ENCODE measurements around the gene MRPL53. TPM values are rescaled to one million over a fixed set of nuclear protein-coding genes. Genes with fewer than 3 reads are reported as not detected.

The MRPL53 gene
- total and polyA plus RNA-seq, 2 of the 13 experiments (the other 11 are each of a cell fraction or from before 2014, with no cell fraction given) = 34.3 to 51.9 TPM

DNA sequence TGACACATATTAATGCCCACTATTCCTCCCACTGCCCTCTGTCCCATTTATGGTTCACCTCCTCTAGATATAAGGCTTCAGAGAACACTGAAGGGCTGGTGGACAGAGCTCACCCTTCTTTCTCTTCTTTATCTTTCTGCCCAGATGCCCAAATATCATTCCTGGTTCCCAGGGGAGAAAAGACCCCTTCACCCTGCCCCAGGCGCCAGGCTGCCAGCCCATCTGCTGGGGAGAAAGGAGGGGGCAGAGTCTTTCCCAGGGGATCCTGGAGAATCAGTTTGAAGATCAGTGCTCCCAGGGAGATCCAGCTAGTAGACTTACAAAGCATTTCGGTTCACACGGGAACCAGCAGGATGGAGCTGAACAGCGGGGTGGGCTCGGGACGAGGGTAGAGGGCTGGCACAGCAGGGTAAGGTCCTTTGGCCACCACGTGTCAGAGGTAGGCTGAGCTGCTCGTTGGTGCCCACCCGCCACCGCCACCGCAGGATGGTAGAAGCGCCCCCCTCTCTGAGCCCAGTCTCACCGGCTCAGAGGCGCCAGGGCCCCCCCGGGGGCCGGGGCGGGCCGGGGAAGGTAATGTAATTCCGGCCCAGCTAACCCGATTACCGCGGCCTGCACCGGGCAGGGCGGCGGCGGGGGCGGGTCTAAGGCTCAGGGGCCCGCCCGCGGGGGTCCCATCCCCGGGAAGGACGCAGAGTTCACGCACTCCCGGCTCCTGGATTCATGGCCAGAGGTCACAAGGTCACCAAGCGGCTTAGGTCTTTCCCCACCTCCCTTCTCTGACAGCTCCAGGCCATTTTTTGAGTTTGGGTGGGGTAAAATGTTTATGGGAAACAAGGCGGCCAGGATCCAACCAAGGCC lies 40.5 kb upstream of the MRPL53 start (continued):
- TF ChIP-seq SNAPC5 (CRISPR knock-in tag; IDR thresholded peaks at IDR 0.05; ENCODE audit: borderline replicate concordance) (peak; percentile 60; the same call in 1 of the 2 replicates), ZNF83 (CRISPR knock-in tag; IDR thresholded peaks at IDR 0.05; ENCODE audit: borderline replicate concordance) (no peak), ZBTB8A (CRISPR knock-in tag; IDR thresholded peaks at IDR 0.05; ENCODE audit: borderline replicate concordance, low read depth) (no peak), BORCS8-MEF2B (CRISPR knock-in tag; IDR thresholded peaks at IDR 0.05) (no peak), ESRRA (CRISPR knock-in tag; IDR thresholded peaks at IDR 0.05; ENCODE audit: low read depth) (no peak), SRSF9 (IDR thresholded peaks at IDR 0.05; ENCODE audit: borderline replicate concordance, insufficient read depth, low read depth, low read length, poor library complexity, severe bottlenecking) (no peak), CAMTA2 (CRISPR knock-in tag; IDR thresholded peaks at IDR 0.05; ENCODE audit: borderline replicate concordance) (no peak), GPN1 (CRISPR knock-in tag; IDR thresholded peaks at IDR 0.05; ENCODE audit: borderline replicate concordance) (no peak), ZNF101 (CRISPR knock-in tag; IDR thresholded peaks at IDR 0.05; ENCODE audit: borderline replicate concordance, low read depth) (no peak), ZNF383 (CRISPR knock-in tag; IDR thresholded peaks at IDR 0.05; ENCODE audit: borderline replicate concordance) (no peak), FIP1L1 (IDR thresholded peaks at IDR 0.05; ENCODE audit: borderline replicate concordance, insufficient read depth, low read depth, low read length) (no peak), ATF6 (CRISPR knock-in tag; conservative IDR thresholded peaks at IDR 0.05) (no peak), MTF2 (CRISPR knock-in tag; IDR thresholded peaks at IDR 0.05; ENCODE audit: borderline replicate concordance) (0 out of 2 replicates have a peak, but pooled peaks have one; percentile 18), TMF1 (CRISPR knock-in tag; IDR thresholded peaks at IDR 0.05; ENCODE audit: low read depth) (no peak), SYNCRIP (IDR thresholded peaks at IDR 0.05; ENCODE audit: insufficient read depth, low read depth, low read length) (no peak), ZNF329 (CRISPR knock-in tag; IDR thresholded peaks at IDR 0.05; ENCODE audit: low read depth) (no peak), CERS6 (CRISPR knock-in tag; IDR thresholded peaks at IDR 0.05) (no peak), HNF1A (IDR thresholded peaks at IDR 0.05; ENCODE audit: low read depth) (no peak), HNF1A (CRISPR knock-in tag; IDR thresholded peaks at IDR 0.05; ENCODE audit: borderline replicate concordance) (no peak), SP2 (CRISPR knock-in tag; IDR thresholded peaks at IDR 0.05) (0 out of 2 replicates have a peak, but pooled peaks have one; percentile 20), SMARCE1 (IDR thresholded peaks at IDR 0.05; ENCODE audit: borderline replicate concordance) (no peak)

All from HepG2 (cell line).